ENCODE measurements around the gene SLC28A1. TPM values are rescaled to one million over a fixed set of nuclear protein-coding genes. Genes with fewer than 3 reads are reported as not detected.

Gene SLC28A1
- total RNA-seq, 2 experiments from 2014 or later = not detected

DNA sequence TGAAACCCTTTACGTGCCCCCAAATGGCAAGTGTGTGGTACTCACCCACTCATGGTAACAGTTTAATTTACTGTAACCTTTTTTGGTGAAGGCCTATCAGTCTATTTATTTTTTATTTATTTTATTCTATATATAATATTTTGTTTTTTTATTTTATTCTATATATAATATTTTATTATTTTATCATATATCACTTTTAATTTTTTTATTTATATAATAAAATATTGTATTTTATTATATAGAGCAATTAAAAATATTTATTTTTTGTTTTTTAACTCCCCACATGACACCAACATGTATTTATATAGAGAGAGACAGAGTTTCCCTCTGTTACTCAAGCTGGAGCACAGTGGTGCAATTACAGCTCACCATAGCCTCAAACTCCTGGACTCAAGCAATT is 41.4 kb downstream of the SLC28A1 start:
- H3K4me1 Mint-ChIP-seq (ENCODE audit: low read depth) = peaks cover 5% of the 10 kb centered on the region
- intact Hi-C loops (cut with micrococcal nuclease) = loop anchor here (10.0 kb wide), 1 partner anchor 81 kb away; no protein-coding TSS in a partner anchor
- H3K36me3 Mint-ChIP-seq (ENCODE audit: low read depth) = no peaks in the 10 kb centered on the region
- POLR2A ChIA-PET = no interaction called here
- ATAC-seq (no peak), DNase-seq (no peak)
- H3K27ac Mint-ChIP-seq = no peak overlapping the region
- TF ChIP-seq, protein P1, sequence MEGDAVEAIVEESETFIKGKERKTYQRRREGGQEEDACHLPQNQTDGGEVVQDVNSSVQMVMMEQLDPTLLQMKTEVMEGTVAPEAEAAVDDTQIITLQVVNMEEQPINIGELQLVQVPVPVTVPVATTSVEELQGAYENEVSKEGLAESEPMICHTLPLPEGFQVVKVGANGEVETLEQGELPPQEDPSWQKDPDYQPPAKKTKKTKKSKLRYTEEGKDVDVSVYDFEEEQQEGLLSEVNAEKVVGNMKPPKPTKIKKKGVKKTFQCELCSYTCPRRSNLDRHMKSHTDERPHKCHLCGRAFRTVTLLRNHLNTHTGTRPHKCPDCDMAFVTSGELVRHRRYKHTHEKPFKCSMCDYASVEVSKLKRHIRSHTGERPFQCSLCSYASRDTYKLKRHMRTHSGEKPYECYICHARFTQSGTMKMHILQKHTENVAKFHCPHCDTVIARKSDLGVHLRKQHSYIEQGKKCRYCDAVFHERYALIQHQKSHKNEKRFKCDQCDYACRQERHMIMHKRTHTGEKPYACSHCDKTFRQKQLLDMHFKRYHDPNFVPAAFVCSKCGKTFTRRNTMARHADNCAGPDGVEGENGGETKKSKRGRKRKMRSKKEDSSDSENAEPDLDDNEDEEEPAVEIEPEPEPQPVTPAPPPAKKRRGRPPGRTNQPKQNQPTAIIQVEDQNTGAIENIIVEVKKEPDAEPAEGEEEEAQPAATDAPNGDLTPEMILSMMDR (IDR thresholded peaks at IDR 0.05) = no peak
- no peak overlapping the region for H3K4me3 Mint-ChIP-seq
- H3K9me3 Mint-ChIP-seq = no peaks in the 10 kb centered on the region
- CTCF ChIA-PET = interaction anchor here (0.6 to 2.4 kb wide), 6 partner anchors 48 to 338 kb away, joined by 3 to 7 read pairs (median 3); partner anchors contain the start of gene WDR73
- no peaks in the 10 kb centered on the region for H3K27me3 Mint-ChIP-seq

DNA sequence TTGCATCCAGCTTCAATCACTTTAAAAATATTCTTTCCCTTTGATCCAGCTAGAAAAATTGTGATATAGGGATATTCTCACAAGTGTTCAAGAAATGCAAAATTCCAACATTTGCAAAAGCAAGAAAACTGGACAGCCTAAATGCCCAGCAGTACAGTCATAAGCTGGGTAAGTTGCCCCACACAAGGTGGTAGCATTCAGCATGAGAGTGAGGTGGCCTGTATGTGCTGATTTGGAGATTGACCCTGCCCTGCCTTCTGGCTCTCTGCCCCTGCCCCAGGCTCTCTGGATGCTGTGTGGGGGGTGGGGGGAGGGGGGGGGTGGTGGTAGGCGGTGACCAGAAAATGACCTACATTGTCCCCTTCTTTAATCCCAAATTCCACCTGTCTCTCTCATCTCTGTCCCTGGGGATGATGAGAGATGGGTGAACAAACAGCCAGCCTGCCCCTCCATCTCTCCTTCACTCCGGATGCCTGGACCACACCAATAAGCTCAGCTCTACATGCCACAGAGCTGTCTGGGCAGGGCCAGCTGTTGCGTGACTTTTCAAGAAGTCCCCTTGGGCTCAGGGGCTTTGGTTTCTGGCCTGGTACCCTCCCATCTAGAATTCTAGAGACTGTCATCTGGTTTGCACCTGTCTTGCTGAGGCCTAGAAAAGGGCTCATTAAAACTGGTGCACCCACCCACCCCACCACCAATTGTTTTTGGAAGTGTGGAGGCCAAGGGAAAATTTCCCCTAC is 42.2 kb downstream of the SLC28A1 start:
- DNase-seq = no peak
- Mint-ChIP-seq H3K4me3 (no peak overlapping the region), H3K4me1 (ENCODE audit: low read depth) (peaks cover 5% of the 10 kb centered on the region), H3K36me3 (ENCODE audit: low read depth) (no peaks in the 10 kb centered on the region), H3K27me3 (no peaks in the 10 kb centered on the region), H3K27ac (no peak overlapping the region), H3K9me3 (no peaks in the 10 kb centered on the region)
- intact Hi-C loops (cut with micrococcal nuclease) = loop anchor here (10.0 kb wide), 1 partner anchor 82 kb away; no protein-coding TSS in a partner anchor
- TF ChIP-seq, protein P1 (IDR thresholded peaks at IDR 0.05) = no peak
- ATAC-seq = no peak
- CTCF ChIA-PET = interaction anchor here (0.9 to 3.5 kb wide), 6 partner anchors 48 to 339 kb away, joined by 3 to 14 read pairs (median 4); partner anchors contain the start of gene WDR73
- POLR2A ChIA-PET = no interaction called here

DNA sequence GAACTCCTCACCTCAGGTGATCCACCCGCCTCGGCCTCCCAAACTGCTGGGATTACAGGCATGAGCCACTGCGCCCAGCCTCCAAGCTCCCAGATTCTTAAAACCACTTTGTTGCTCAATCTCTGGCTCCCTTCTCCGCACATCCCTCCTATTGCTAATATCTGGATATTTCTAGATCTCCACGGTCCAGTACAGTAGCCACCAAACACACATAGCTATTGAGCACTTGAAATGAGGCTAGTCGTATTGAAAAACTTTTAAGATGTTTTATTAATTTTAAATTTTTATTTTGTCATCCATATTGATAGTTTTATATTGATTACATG is 44.3 kb downstream of the SLC28A1 start:
- ChIA-PET POLR2A (no interaction called here), CTCF (interaction anchor here (0.6 to 3.5 kb wide), 28 partner anchors 8 to 355 kb away, joined by 3 to 35 read pairs (median 4); partner anchors contain the start of gene WDR73)
- Mint-ChIP-seq H3K9me3 (no peaks in the 10 kb centered on the region), H3K27me3 (no peaks in the 10 kb centered on the region), H3K4me1 (ENCODE audit: low read depth) (peaks cover 5% of the 10 kb centered on the region), H3K27ac (no peak overlapping the region), H3K36me3 (ENCODE audit: low read depth) (no peaks in the 10 kb centered on the region), H3K4me3 (no peak overlapping the region)
- ATAC-seq (no peak), DNase-seq (no peak)
- TF ChIP-seq, protein P1 (IDR thresholded peaks at IDR 0.05) = no peak
- intact Hi-C loops (cut with micrococcal nuclease) = loop anchor here (1.0 to 10.0 kb wide), 2 partner anchors 84 to 341 kb away; no protein-coding TSS in a partner anchor

DNA sequence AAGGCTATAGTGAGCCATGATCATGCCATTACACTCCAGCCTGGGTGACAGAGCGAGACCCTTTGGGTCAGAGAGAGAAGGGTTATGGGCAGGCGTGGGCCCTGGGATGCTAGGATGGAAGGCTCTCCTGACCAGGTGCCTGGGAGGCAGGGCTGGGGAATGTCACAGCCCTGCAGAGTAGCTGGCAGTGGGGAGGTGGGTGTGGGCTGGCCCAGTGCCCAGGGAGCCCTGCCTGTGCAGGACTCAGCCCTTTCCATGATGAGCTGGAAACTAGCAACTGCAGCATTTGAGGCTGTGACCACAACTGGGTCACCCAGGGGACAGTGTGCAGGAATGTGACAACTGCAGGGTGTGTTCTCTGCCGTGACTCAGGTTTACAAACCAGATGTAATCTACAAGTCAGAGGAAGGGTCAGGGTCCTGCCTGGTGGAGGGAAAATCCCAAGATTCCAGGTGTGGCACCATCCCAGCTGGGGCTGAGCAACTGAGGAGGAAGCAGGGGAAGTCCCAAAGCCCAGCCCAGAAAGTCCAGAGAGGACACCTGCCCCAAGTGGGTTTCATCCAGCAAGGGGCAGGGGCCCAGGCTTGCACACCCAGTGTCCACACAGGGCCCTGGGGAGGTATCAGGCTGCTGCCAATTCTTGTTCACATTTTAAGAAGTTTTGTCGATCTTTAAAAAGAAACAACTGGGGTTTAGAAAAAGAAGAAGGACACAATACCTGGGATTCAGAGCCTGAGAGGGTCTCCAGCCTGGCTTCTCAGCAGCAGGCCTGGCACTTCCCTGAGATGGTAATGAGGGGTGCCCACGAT is 45.5 kb downstream of the SLC28A1 start:
- Mint-ChIP-seq H3K9me3 (no peaks in the 10 kb centered on the region), H3K27me3 (no peaks in the 10 kb centered on the region), H3K4me3 (no peak overlapping the region), H3K4me1 (ENCODE audit: low read depth) (peaks cover 5% of the 10 kb centered on the region), H3K36me3 (ENCODE audit: low read depth) (no peaks in the 10 kb centered on the region), H3K27ac (no peak overlapping the region)
- POLR2A ChIA-PET = no interaction called here
- TF ChIP-seq, protein P1 (IDR thresholded peaks at IDR 0.05) = no peak
- CTCF ChIA-PET = interaction anchor here (2.2 to 3.5 kb wide), 6 partner anchors 10 to 342 kb away, joined by 8 to 35 read pairs (median 14); no protein-coding TSS in a partner anchor
- intact Hi-C loops (cut with micrococcal nuclease) = loop anchor here (10.0 kb wide), 1 partner anchor 85 kb away; no protein-coding TSS in a partner anchor
- DNase-seq (peak; percentile 41), ATAC-seq (peak; percentile 14)

Measured in activated CD8-positive, alpha-beta T cell treated with anti-CD3 and anti-CD28 coated beads for 36 hours (primary cell).